ENCODE measurements around the gene RNGTT.

DNA sequence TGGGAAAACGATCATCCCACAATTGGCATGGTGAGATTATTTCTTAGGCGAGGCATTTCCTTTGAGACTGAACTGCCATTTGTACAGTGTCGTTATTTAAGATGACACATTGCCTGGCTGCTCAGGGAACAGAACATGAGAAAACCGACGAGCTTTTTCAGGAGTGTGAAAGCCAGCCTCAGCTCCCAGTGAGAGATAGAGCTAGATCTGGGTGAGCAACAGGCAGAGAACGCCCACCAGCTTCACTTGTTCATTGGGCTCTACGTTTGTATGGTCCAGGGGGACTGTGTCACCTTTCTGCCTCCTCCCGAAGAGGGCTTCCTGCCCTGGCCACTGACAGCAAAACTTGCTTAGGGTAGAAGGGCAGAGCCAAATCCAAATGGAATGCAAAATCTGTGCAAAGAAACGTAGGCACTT, 378.1 kb downstream of the RNGTT start:
- TF ChIP-seq, protein P1, sequence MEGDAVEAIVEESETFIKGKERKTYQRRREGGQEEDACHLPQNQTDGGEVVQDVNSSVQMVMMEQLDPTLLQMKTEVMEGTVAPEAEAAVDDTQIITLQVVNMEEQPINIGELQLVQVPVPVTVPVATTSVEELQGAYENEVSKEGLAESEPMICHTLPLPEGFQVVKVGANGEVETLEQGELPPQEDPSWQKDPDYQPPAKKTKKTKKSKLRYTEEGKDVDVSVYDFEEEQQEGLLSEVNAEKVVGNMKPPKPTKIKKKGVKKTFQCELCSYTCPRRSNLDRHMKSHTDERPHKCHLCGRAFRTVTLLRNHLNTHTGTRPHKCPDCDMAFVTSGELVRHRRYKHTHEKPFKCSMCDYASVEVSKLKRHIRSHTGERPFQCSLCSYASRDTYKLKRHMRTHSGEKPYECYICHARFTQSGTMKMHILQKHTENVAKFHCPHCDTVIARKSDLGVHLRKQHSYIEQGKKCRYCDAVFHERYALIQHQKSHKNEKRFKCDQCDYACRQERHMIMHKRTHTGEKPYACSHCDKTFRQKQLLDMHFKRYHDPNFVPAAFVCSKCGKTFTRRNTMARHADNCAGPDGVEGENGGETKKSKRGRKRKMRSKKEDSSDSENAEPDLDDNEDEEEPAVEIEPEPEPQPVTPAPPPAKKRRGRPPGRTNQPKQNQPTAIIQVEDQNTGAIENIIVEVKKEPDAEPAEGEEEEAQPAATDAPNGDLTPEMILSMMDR (IDR thresholded peaks at IDR 0.05 in 2 of 3, conservative IDR thresholded peaks at IDR 0.05 in 1 of 3; ENCODE audit: control insufficient read depth in 2 of 3, extremely low read depth in 1 of 3, insufficient read depth in 1 of 3, low read depth in 3 of 3, low read length in 3 of 3): no peak
- TF ChIP-seq RAD21 (IDR thresholded peaks at IDR 0.05; ENCODE audit: insufficient read depth, low read depth, low read length) (no peak), BHLHE40 (IDR thresholded peaks at IDR 0.05; ENCODE audit: borderline replicate concordance in 1 of 2, low read depth in 2 of 2, low read length in 1 of 2) (no peak), FOXM1 (IDR thresholded peaks at IDR 0.05; ENCODE audit: low read depth, low read length) (no peak), ASH2L (IDR thresholded peaks at IDR 0.05; ENCODE audit: borderline replicate concordance, low read depth) (no peak), EZH2 (IDR thresholded peaks at IDR 0.05; ENCODE audit: borderline replicate concordance, control insufficient read depth, low read depth, low read length) (no peak), TARDBP (IDR thresholded peaks at IDR 0.05; ENCODE audit: borderline replicate concordance) (no peak), JUND (IDR thresholded peaks at IDR 0.05; ENCODE audit: low read depth, low read length) (no peak), POLR2AphosphoS5 (IDR thresholded peaks at IDR 0.05; ENCODE audit: low read length) (no peak), KAT2A (conservative IDR thresholded peaks at IDR 0.05; ENCODE audit: control insufficient read depth, low read depth, low read length) (no peak), SIN3A (IDR thresholded peaks at IDR 0.05; ENCODE audit: low read depth, low read length) (no peak), CREB1 (IDR thresholded peaks at IDR 0.05; ENCODE audit: low read depth) (no peak), HCFC1 (IDR thresholded peaks at IDR 0.05; ENCODE audit: low read length) (no peak)
- TF ChIP-seq, protein P2, sequence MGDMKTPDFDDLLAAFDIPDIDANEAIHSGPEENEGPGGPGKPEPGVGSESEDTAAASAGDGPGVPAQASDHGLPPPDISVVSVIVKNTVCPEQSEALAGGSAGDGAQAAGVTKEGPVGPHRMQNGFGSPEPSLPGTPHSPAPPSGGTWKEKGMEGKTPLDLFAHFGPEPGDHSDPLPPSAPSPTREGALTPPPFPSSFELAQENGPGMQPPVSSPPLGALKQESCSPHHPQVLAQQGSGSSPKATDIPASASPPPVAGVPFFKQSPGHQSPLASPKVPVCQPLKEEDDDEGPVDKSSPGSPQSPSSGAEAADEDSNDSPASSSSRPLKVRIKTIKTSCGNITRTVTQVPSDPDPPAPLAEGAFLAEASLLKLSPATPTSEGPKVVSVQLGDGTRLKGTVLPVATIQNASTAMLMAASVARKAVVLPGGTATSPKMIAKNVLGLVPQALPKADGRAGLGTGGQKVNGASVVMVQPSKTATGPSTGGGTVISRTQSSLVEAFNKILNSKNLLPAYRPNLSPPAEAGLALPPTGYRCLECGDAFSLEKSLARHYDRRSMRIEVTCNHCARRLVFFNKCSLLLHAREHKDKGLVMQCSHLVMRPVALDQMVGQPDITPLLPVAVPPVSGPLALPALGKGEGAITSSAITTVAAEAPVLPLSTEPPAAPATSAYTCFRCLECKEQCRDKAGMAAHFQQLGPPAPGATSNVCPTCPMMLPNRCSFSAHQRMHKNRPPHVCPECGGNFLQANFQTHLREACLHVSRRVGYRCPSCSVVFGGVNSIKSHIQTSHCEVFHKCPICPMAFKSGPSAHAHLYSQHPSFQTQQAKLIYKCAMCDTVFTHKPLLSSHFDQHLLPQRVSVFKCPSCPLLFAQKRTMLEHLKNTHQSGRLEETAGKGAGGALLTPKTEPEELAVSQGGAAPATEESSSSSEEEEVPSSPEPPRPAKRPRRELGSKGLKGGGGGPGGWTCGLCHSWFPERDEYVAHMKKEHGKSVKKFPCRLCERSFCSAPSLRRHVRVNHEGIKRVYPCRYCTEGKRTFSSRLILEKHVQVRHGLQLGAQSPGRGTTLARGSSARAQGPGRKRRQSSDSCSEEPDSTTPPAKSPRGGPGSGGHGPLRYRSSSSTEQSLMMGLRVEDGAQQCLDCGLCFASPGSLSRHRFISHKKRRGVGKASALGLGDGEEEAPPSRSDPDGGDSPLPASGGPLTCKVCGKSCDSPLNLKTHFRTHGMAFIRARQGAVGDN (IDR thresholded peaks at IDR 0.05): no peak
